Liver (tissue), 3 donors: Measurements from ENCODE around the gene GLI3.

ENCODE experiments used
- ATF3 ChIP-seq: IDR thresholded peaks from 2 replicates; pipeline ENCODE4 v1.6.1; 2016; ENCODE audit warnings: antibody characterized with exemption
- CTCF ChIP-seq: fragments of 150-350 bp; IDR thresholded peaks from 2 replicates; pipeline ENCODE4 v1.5.1; 2017; ENCODE audit warnings: improper control_type of control experiment, low read depth, low read length; ENCODE audit not compliant: missing input control
- EGR1 ChIP-seq, 2 donors: IDR thresholded peaks; 2 replicates each; pipeline ENCODE4 v1.6.1; 2016 to 2018; ENCODE audit warnings: antibody characterized with exemption in 2 of 2, low read depth in 2 of 2
- GABPA ChIP-seq, 2 donors: IDR thresholded peaks in 1 of 2; conservative IDR thresholded peaks in 1 of 2; 2 replicates each; pipeline ENCODE4 v1.6.1; 2016; ENCODE audit warnings: antibody characterized with exemption in 2 of 2, mild to moderate bottlenecking in 1 of 2, moderate library complexity in 1 of 2
- JUND ChIP-seq, 2 donors: IDR thresholded peaks; 2 replicates each; pipeline ENCODE4 v1.6.1; 2016; ENCODE audit warnings: antibody characterized with exemption in 2 of 2
- NR2F2 ChIP-seq: IDR thresholded peaks from 2 replicates; pipeline ENCODE4 v1.6.1; 2016; ENCODE audit warnings: antibody characterized with exemption
- RAD21 ChIP-seq, 2 donors: IDR thresholded peaks; 2 replicates each; pipeline ENCODE4 v1.6.1; 2016; ENCODE audit warnings: antibody characterized with exemption in 2 of 2, mild to moderate bottlenecking in 2 of 2
- REST ChIP-seq: IDR thresholded peaks from 2 replicates; pipeline ENCODE4 v1.6.1; 2016; ENCODE audit warnings: antibody characterized with exemption, mild to moderate bottlenecking
- RXRA ChIP-seq, 2 donors: IDR thresholded peaks; 2 replicates each; pipeline ENCODE4 v1.6.1; 2017 to 2018; ENCODE audit warnings: antibody characterized with exemption in 2 of 2, mild to moderate bottlenecking in 1 of 2
- SP1 ChIP-seq: IDR thresholded peaks from 2 replicates; pipeline ENCODE4 v1.6.1; 2018; ENCODE audit warnings: antibody characterized with exemption, mild to moderate bottlenecking
- TAF1 ChIP-seq: conservative IDR thresholded peaks from 2 replicates; pipeline ENCODE4 v1.6.1; 2016; ENCODE audit warnings: antibody characterized with exemption, mild to moderate bottlenecking
- YY1 ChIP-seq: IDR thresholded peaks from 2 replicates; pipeline ENCODE4 v1.6.1; 2016; ENCODE audit warnings: antibody characterized with exemption, mild to moderate bottlenecking
- TF ChIP-seq, protein P1 (sequence below): IDR thresholded peaks from 2 replicates; pipeline ENCODE4 v1.6.1; 2016; ENCODE audit warnings: antibody characterized with exemption
- TF ChIP-seq, protein P2 (sequence below): IDR thresholded peaks from 2 replicates; pipeline ENCODE4 v1.6.1; 2016; ENCODE audit warnings: antibody characterized with exemption
- donor health status: healthy.
- donor health status: healthy.

DNA sequence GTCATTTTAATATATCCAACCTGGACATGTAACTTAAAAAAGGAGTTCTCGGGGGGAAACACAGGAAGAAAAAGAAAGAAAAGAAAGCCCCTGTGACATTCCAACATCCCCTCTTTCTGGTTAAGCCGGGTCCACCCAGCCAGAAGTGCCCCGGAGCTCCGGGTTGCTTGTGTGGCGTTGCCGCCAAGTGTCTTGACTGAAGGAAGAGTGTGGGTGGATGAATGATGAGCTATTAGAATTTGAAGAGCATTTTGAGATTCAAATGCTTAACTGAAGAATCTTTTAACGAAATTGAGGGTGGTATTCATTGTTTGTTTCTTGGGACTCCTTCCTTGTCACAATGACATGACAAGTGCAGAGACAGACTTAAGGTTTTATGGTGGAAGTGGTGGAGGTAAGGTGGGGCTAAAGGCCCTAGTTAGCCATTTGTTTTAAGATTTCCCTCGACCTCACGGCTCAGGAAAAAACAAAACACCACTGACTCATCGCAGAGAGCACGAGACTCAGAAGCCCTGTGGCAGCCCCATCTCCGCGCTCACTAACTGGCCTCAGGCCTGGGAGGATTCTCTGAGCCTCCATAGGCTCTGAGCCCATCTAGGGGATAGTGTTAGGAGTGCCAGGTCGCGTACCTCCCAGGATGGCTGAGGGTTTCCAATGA is 1.8 kb upstream of the GLI3 start:
- TF ChIP-seq CTCF (no peak), REST (no peak), GABPA (IDR thresholded peaks at IDR 0.05 in 1 of 2, conservative IDR thresholded peaks at IDR 0.05 in 1 of 2) (no peak), TAF1 (no peak), JUND (IDR thresholded peaks at IDR 0.05) (no peak), ATF3 (no peak), NR2F2 (no peak), SP1 (no peak), YY1 (no peak), EGR1 (IDR thresholded peaks at IDR 0.05; ENCODE audit: low read depth in 2 of 2) (no peak), RAD21 (IDR thresholded peaks at IDR 0.05) (no peak), RXRA (IDR thresholded peaks at IDR 0.05) (no peak)
- TF ChIP-seq, protein P1, sequence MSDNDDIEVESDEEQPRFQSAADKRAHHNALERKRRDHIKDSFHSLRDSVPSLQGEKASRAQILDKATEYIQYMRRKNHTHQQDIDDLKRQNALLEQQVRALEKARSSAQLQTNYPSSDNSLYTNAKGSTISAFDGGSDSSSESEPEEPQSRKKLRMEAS = no peak
- TF ChIP-seq, protein P2, sequence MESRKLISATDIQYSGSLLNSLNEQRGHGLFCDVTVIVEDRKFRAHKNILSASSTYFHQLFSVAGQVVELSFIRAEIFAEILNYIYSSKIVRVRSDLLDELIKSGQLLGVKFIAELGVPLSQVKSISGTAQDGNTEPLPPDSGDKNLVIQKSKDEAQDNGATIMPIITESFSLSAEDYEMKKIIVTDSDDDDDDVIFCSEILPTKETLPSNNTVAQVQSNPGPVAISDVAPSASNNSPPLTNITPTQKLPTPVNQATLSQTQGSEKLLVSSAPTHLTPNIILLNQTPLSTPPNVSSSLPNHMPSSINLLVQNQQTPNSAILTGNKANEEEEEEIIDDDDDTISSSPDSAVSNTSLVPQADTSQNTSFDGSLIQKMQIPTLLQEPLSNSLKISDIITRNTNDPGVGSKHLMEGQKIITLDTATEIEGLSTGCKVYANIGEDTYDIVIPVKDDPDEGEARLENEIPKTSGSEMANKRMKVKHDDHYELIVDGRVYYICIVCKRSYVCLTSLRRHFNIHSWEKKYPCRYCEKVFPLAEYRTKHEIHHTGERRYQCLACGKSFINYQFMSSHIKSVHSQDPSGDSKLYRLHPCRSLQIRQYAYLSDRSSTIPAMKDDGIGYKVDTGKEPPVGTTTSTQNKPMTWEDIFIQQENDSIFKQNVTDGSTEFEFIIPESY = no peak
